HepG2 (cell line): Measurements from ENCODE around the gene SUSD6. TPM values are rescaled to one million over a fixed set of nuclear protein-coding genes. Genes with fewer than 3 reads are reported as not detected.

ENCODE experiments used
- FOXC1 ChIP-seq: sonication (generic); formaldehyde crosslinking; IDR thresholded peaks from 2 replicates; pipeline ENCODE4 v1.8.0; 2022; ENCODE audit warnings: mild to moderate bottlenecking, missing genetic modification reagents, borderline replicate concordance
- FOXO4 ChIP-seq: sonication (generic); formaldehyde crosslinking; conservative IDR thresholded peaks from 2 replicates; pipeline ENCODE4 v1.8.1; 2023; ENCODE audit warnings: missing genetic modification reagents
- FOXP4 ChIP-seq: sonication (generic); formaldehyde crosslinking; IDR thresholded peaks from 2 replicates; pipeline ENCODE4 v1.4.0; 2020; ENCODE audit warnings: missing genetic modification reagents
- GZF1 ChIP-seq: sonication (generic); formaldehyde crosslinking; IDR thresholded peaks from 2 replicates; pipeline ENCODE4 v1.5.1; 2020; ENCODE audit warnings: mild to moderate bottlenecking, missing genetic modification reagents
- IKZF4 ChIP-seq: sonication (generic); formaldehyde crosslinking; IDR thresholded peaks from 2 replicates; pipeline ENCODE4 v1.5.1; 2020; ENCODE audit warnings: borderline replicate concordance, mild to moderate bottlenecking, low read depth, missing genetic modification reagents; ENCODE audit errors: not compliant biosample characterization
- KAT8 ChIP-seq: IDR thresholded peaks from 2 replicates; pipeline ENCODE4 v1.6.1; 2016; ENCODE audit warnings: missing genetic modification reagents, missing compliant biosample characterization
- KDM3A ChIP-seq: IDR thresholded peaks from 2 replicates; pipeline ENCODE4 v1.6.1; 2018; ENCODE audit warnings: low read depth, missing compliant biosample characterization
- KLF13 ChIP-seq: sonication (generic); formaldehyde crosslinking; IDR thresholded peaks from 2 replicates; pipeline ENCODE4 v1.4.0; 2020; ENCODE audit warnings: mild to moderate bottlenecking, missing genetic modification reagents
- LCORL ChIP-seq, 2 experiments: fragments of 450-650 bp in 1 of 2; sonication (generic) in 1 of 2; formaldehyde crosslinking in 1 of 2; IDR thresholded peaks; 2 replicates each; pipeline versions ENCODE4 v1.5.0 to v1.6.1; 2017 to 2020; ENCODE audit warnings: antibody characterized with exemption in 1 of 2, missing genetic modification reagents in 1 of 2
- NFIB ChIP-seq: sonication (generic); formaldehyde crosslinking; IDR thresholded peaks from 2 replicates; pipeline ENCODE4 v1.9.0; 2021; ENCODE audit warnings: missing genetic modification reagents, mild to moderate bottlenecking, borderline replicate concordance
- NFKBIZ ChIP-seq: IDR thresholded peaks from 2 replicates; pipeline ENCODE4 v1.6.1; 2018; ENCODE audit warnings: missing genetic modification reagents, missing compliant biosample characterization
- RBAK ChIP-seq: sonication (generic); formaldehyde crosslinking; IDR thresholded peaks from 2 replicates; pipeline ENCODE4 v1.5.1; 2020; ENCODE audit warnings: mild to moderate bottlenecking, missing genetic modification reagents
- RELA ChIP-seq: sonication (generic); formaldehyde crosslinking; IDR thresholded peaks from 2 replicates; pipeline ENCODE4 v1.4.0; 2020; ENCODE audit warnings: missing genetic modification reagents
- SETDB1 ChIP-seq: sonication (generic); formaldehyde crosslinking; IDR thresholded peaks from 2 replicates; pipeline ENCODE4 v1.5.1; 2020; ENCODE audit warnings: missing genetic modification reagents, mild to moderate bottlenecking, borderline replicate concordance
- TBX3 ChIP-seq: fragments of 450-650 bp; IDR thresholded peaks from 2 replicates; pipeline ENCODE4 v1.6.1; 2017; ENCODE audit warnings: antibody characterized with exemption, mild to moderate bottlenecking, inconsistent platforms, borderline replicate concordance
- TCF12 ChIP-seq, 2 experiments: fragments of 450-650 bp in 1 of 2; sonication (generic) in 1 of 2; formaldehyde crosslinking in 1 of 2; IDR thresholded peaks; 2 replicates each; pipeline versions ENCODE4 v1.6.1 to v1.8.0; 2017 to 2022; ENCODE audit warnings: antibody characterized with exemption in 1 of 2, mild to moderate bottlenecking in 1 of 2, missing genetic modification reagents in 1 of 2, moderate library complexity in 1 of 2
- YEATS4 ChIP-seq: sonication (generic); formaldehyde crosslinking; IDR thresholded peaks from 2 replicates; pipeline ENCODE4 v1.4.0; 2020; ENCODE audit warnings: missing genetic modification reagents, borderline replicate concordance
- ZBTB1 ChIP-seq: sonication (generic); formaldehyde crosslinking; IDR thresholded peaks from 2 replicates; pipeline ENCODE4 v1.4.0; 2020; ENCODE audit warnings: missing genetic modification reagents, borderline replicate concordance
- ZIK1 ChIP-seq: sonication (generic); formaldehyde crosslinking; IDR thresholded peaks from 2 replicates; pipeline ENCODE4 v1.5.0; 2020; ENCODE audit warnings: mild to moderate bottlenecking, low read depth, missing genetic modification reagents, borderline replicate concordance
- ZNF12 ChIP-seq: sonication (generic); formaldehyde crosslinking; IDR thresholded peaks from 2 replicates; pipeline ENCODE4 v1.5.0; 2020; ENCODE audit warnings: missing genetic modification reagents
- ZNF180 ChIP-seq: sonication (generic); formaldehyde crosslinking; IDR thresholded peaks from 2 replicates; pipeline ENCODE4 v1.4.0; 2020; ENCODE audit warnings: low read depth, missing genetic modification reagents, borderline replicate concordance
- ZNF234 ChIP-seq: sonication (generic); formaldehyde crosslinking; conservative IDR thresholded peaks from 2 replicates; pipeline ENCODE4 v1.5.1; 2020; ENCODE audit warnings: mild to moderate bottlenecking, missing genetic modification reagents
- ZNF558 ChIP-seq: sonication (generic); formaldehyde crosslinking; IDR thresholded peaks from 2 replicates; pipeline ENCODE4 v1.9.0; 2022; ENCODE audit warnings: mild to moderate bottlenecking, missing genetic modification reagents, borderline replicate concordance
- ZNF644 ChIP-seq: IDR thresholded peaks from 2 replicates; pipeline ENCODE4 v1.6.1; 2016; ENCODE audit warnings: low read depth
- polyA plus RNA-seq, 8 experiments: library from polyadenylated mRNA; depleted of rRNA in 3 of 8; stranded (reverse) in 7 of 8; unstranded in 1 of 8; fragments of >200 nt; fragmentation: Illumina TruSeq in 4 of 8; extraction: Trizol in 4 of 8; gene quantifications; 2 replicates each; pipeline versions ENCODE4 v1.2.1 to v1.2.3, GENCODE V29; 2011 to 2016; ENCODE audit warnings: low read depth in 4 of 8, missing spikeins in 1 of 8, mixed read lengths in 1 of 8; ENCODE audit not compliant: insufficient read depth in 1 of 8
- total RNA-seq, 5 experiments: library from RNA; depleted of rRNA; stranded (reverse); fragments of >200 nt; fragmentation: Illumina TruSeq; extraction: Trizol; gene quantifications; 2 replicates each; pipeline ENCODE4 v1.2.3, GENCODE V29; 2016; ENCODE audit warnings: low read depth in 1 of 5
- TF ChIP-seq, protein P1 (sequence below): sonication (generic); formaldehyde crosslinking; IDR thresholded peaks from 2 replicates; pipeline ENCODE4 v1.9.0; 2021; ENCODE audit warnings: missing genetic modification reagents, mild to moderate bottlenecking, borderline replicate concordance
- TF ChIP-seq, protein P2 (sequence below): sonication (generic); formaldehyde crosslinking; IDR thresholded peaks from 2 replicates; pipeline ENCODE4 v1.5.0; 2020; ENCODE audit warnings: missing genetic modification reagents

The SUSD6 gene
- total and polyA plus RNA-seq, 2 of the 13 experiments (the other 11 are each of a cell fraction or from before 2014, with no cell fraction given), result 7.2 to 7.4 TPM

GRCh38 chr14:69690042-69690441 lies 78.6 kb downstream of the SUSD6 start (continued):
- TF ChIP-seq LCORL (IDR thresholded peaks at IDR 0.05) (no peak), LCORL (CRISPR knock-in tag; IDR thresholded peaks at IDR 0.05) (peak; percentile 50; the same call in 1 of the 2 replicates), GZF1 (CRISPR knock-in tag) (no peak), ZNF234 (no peak), ZNF180 (CRISPR knock-in tag) (no peak), NFKBIZ (CRISPR knock-in tag) (0 out of 2 replicates have a peak, but pooled peaks have one; percentile 65), KAT8 (CRISPR knock-in tag) (peak; percentile 32; the same call in 1 of the 2 replicates), RELA (CRISPR knock-in tag) (no peak; the same call in 1 of the 2 replicates), TCF12 (IDR thresholded peaks at IDR 0.05) (no peak), TCF12 (CRISPR knock-in tag; IDR thresholded peaks at IDR 0.05) (no peak; the same call in 1 of the 2 replicates), KLF13 (CRISPR knock-in tag) (no peak), KDM3A (CRISPR knock-in tag) (0 out of 2 replicates have a peak, but pooled peaks have one; percentile 18), ZNF12 (CRISPR knock-in tag) (peak; percentile 89), NFIB (CRISPR knock-in tag) (no peak), ZBTB1 (CRISPR knock-in tag) (no peak), RBAK (0 out of 2 replicates have a peak, but pooled peaks have one; percentile 57), ZNF558 (CRISPR knock-in tag) (no peak), ZNF644 (CRISPR knock-in tag) (peak; percentile 53), FOXO4 (no peak), YEATS4 (CRISPR knock-in tag) (no peak), ZIK1 (CRISPR knock-in tag) (no peak), FOXC1 (no peak), FOXP4 (CRISPR knock-in tag) (peak; percentile 92), TBX3 (no peak), SETDB1 (CRISPR knock-in tag) (no peak), IKZF4 (CRISPR knock-in tag) (no peak)
- TF ChIP-seq, protein P1, sequence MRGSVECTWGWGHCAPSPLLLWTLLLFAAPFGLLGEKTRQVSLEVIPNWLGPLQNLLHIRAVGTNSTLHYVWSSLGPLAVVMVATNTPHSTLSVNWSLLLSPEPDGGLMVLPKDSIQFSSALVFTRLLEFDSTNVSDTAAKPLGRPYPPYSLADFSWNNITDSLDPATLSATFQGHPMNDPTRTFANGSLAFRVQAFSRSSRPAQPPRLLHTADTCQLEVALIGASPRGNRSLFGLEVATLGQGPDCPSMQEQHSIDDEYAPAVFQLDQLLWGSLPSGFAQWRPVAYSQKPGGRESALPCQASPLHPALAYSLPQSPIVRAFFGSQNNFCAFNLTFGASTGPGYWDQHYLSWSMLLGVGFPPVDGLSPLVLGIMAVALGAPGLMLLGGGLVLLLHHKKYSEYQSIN (CRISPR knock-in tag), result no peak
- TF ChIP-seq, protein P2, sequence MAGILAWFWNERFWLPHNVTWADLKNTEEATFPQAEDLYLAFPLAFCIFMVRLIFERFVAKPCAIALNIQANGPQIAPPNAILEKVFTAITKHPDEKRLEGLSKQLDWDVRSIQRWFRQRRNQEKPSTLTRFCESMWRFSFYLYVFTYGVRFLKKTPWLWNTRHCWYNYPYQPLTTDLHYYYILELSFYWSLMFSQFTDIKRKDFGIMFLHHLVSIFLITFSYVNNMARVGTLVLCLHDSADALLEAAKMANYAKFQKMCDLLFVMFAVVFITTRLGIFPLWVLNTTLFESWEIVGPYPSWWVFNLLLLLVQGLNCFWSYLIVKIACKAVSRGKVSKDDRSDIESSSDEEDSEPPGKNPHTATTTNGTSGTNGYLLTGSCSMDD (CRISPR knock-in tag), result no peak
